Right atrium auricular region (tissue), 2 donors: ENCODE measurements around the gene MBD4. TPM values are rescaled to one million over a fixed set of nuclear protein-coding genes. Genes with fewer than 3 reads are reported as not detected.

Experiments used
- DNase-seq: peaks from one replicate; pipeline ENCODE4 v3.0.0-alpha.2; 2019; ENCODE audit warnings: low spot score
- H3K27ac ChIP-seq, 2 donors: fragments of 200-600 bp; sonication (generic); 1 replicate in 1 of 2; 2 replicates in 1 of 2; pipeline ENCODE4 v1.5.1; 2016 to 2019
- H3K27me3 ChIP-seq, 2 donors: fragments of 200-600 bp; sonication (generic); one replicate each; pipeline versions ENCODE4 v1.5.1 to v1.6.0; 2017 to 2019
- H3K36me3 ChIP-seq: fragments of 200-600 bp; sonication (generic); one replicate; pipeline ENCODE4 v1.5.1; 2016
- H3K4me1 ChIP-seq, 2 donors: fragments of 200-600 bp; sonication (generic); one replicate each; pipeline versions ENCODE4 v1.5.1 to v1.6.0; 2017 to 2019
- H3K4me3 ChIP-seq, 2 donors: fragments of 200-600 bp; sonication (generic); 1 replicate in 1 of 2; 2 replicates in 1 of 2; pipeline ENCODE4 v1.5.1; 2017 to 2019; ENCODE audit warnings: mild to moderate bottlenecking in 1 of 2, moderate library complexity in 1 of 2
- H3K9me3 ChIP-seq, 2 donors: fragments of 200-600 bp; sonication (generic); one replicate each; pipeline ENCODE4 v1.5.1; 2019
- CTCF ChIP-seq, 2 donors: fragments of 200-600 bp; sonication (generic); IDR thresholded peaks; one replicate each; pipeline ENCODE4 v1.5.1; 2019; ENCODE audit warnings: antibody characterized with exemption in 2 of 2
- total RNA-seq, 2 donors: library from RNA; depleted of rRNA; stranded (reverse); fragments of >200 nt; gene quantifications; one replicate each; pipeline ENCODE4 v1.1.0, GENCODE V29; 2016

MBD4 gene
- total RNA-seq, 2 donors from 2014 or later: 17.8 to 26.4 TPM

GRCh38 chr3:129429080-129429451 lies 10.7 kb downstream of the MBD4 start:
- peak overlapping the region; percentile 62 to 69 for H3K27ac ChIP-seq
- no peaks in the 10 kb centered on the region for H3K27me3 ChIP-seq
- H3K4me3 ChIP-seq: peak overlapping the region in 1 of 2 donors; percentile 50
- DNase-seq: no peak
- peaks cover 0 to 15% of the 10 kb centered on the region in 2 donors for H3K4me1 ChIP-seq
- H3K36me3 ChIP-seq: peaks cover 37% of the 10 kb centered on the region
- no peak for TF ChIP-seq CTCF (IDR thresholded peaks at IDR 0.05)
- no peaks in the 10 kb centered on the region for H3K9me3 ChIP-seq

GRCh38 chr3:129428376-129429079 lies 11.2 kb downstream of the MBD4 start, which contains the start of gene EFCAB12:
TSS of gene EFCAB12 (minus strand) at chr3:129428636. CDS start at chr3:129428488, 148 bp downstream.
- peak within 1 kb of the TSS; percentile 62 to 69 for H3K27ac ChIP-seq

GRCh38 chr3:129428007-129428375 lies 11.8 kb downstream of the MBD4 start:
- Histone ChIP-seq H3K36me3 (peaks cover 27% of the 10 kb centered on the region), H3K9me3 (no peaks in the 10 kb centered on the region), H3K4me3 (peak overlapping the region; percentile 36 to 50), H3K27ac (no peak overlapping the region), H3K27me3 (no peaks in the 10 kb centered on the region), H3K4me1 (peaks cover 0 to 15% of the 10 kb centered on the region in 2 donors)
- TF ChIP-seq CTCF (IDR thresholded peaks at IDR 0.05): no peak
- DNase-seq: no peak

More at GRCh38 chr3:129428376-129429079, 11.2 kb downstream of the MBD4 start, which contains the start of gene EFCAB12:
- TF ChIP-seq CTCF (IDR thresholded peaks at IDR 0.05): no peak
- H3K27me3 ChIP-seq: no peaks in the 10 kb centered on the region
- peaks cover 0 to 15% of the 10 kb centered on the region in 2 donors for H3K4me1 ChIP-seq
- H3K36me3 ChIP-seq: peaks cover 32% of the 10 kb centered on the region
- peak within 1 kb of the TSS; percentile 36 to 50 for H3K4me3 ChIP-seq
- H3K9me3 ChIP-seq: no peaks in the 10 kb centered on the region
- peak; percentile 98 for DNase-seq

- Histone ChIP-seq H3K27ac (no peak overlapping the region), H3K4me1 (peaks cover 0 to 15% of the 10 kb centered on the region in 2 donors), H3K36me3 (peaks cover 3% of the 10 kb centered on the region), H3K9me3 (no peaks in the 10 kb centered on the region), H3K27me3 (no peaks in the 10 kb centered on the region), H3K4me3 (no peak overlapping the region)
- TF ChIP-seq CTCF (IDR thresholded peaks at IDR 0.05): no peak
- DNase-seq: no peak
Measured at GRCh38 chr3:129425619-129426018, 14.1 kb downstream of the MBD4 start.

- Histone ChIP-seq H3K4me1 (peaks cover 0 to 15% of the 10 kb centered on the region in 2 donors), H3K27ac (no peak overlapping the region), H3K9me3 (no peaks in the 10 kb centered on the region), H3K27me3 (no peaks in the 10 kb centered on the region), H3K36me3 (no peaks in the 10 kb centered on the region), H3K4me3 (no peak overlapping the region)
- TF ChIP-seq CTCF (IDR thresholded peaks at IDR 0.05): no peak
- no peak for DNase-seq
Measured at GRCh38 chr3:129425213-129425612, 14.5 kb downstream of the MBD4 start.
